A549 (cell line): ENCODE data around the gene GATA5. TPM values are rescaled to one million over a fixed set of nuclear protein-coding genes. Genes with fewer than 3 reads are reported as not detected.

Source experiments
- ATAC-seq, 2 experiments: fragments of 200-7000 bp in 1 of 2; fragments of >200 bp in 1 of 2; cut with Nextera tagmentation in 1 of 2; cut with Tn5 transposase in 1 of 2; 3 replicates each; pipeline versions ENCODE4 v1.8.0 to v1.9.1; 2018 to 2020; ENCODE audit warnings: mild to moderate bottlenecking in 1 of 2, moderate library complexity in 1 of 2
- CTCF ChIA-PET: fragments of 300-600 bp; sonication (Branson Sonifier 250); formaldehyde crosslinking; extraction: SDS; loops from one replicate; lab custom pipeline; 2021; ENCODE audit warnings: antibody characterized with exemption, inconsistent platforms; lab: Yijun Ruan, JAX
- POLR2A ChIA-PET: fragments of 350-600 bp; formaldehyde crosslinking; extraction: SDS; loops from one replicate; lab custom pipeline; 2021; ENCODE audit warnings: antibody characterized with exemption, inconsistent platforms; lab: Yijun Ruan, JAX
- DNase-seq, 2 experiments: peaks; one replicate each; pipeline versions ENCODE4 v3.0.0 to v3.0.0-alpha.2; 2011 to 2016; ENCODE audit warnings: low read depth in 1 of 2, low spot score in 1 of 2
- FAIRE-seq: peaks from 2 replicates; lab custom pipeline; 2011; peaks lifted over from hg19 to GRCh38; lab: Jason Lieb, UNC
- H3K27ac ChIP-seq, 2 experiments: fragments of >200 bp; sonication (Bioruptor Twin); formaldehyde crosslinking; 3 replicates each; pipeline ENCODE4 v1.5.1; 2016 to 2017
- H3K4me1 ChIP-seq: fragments of >200 bp; sonication (Bioruptor Twin); formaldehyde crosslinking; 3 replicates; pipeline ENCODE4 v1.6.1; 2016
- H3K4me2 ChIP-seq: fragments of >200 bp; sonication (Bioruptor Twin); formaldehyde crosslinking; 3 replicates; pipeline ENCODE4 v1.6.1; 2016
- H3K4me3 ChIP-seq: fragments of >200 bp; sonication (Bioruptor Twin); formaldehyde crosslinking; 3 replicates; pipeline ENCODE4 v1.5.1; 2016
- H3K9me3 ChIP-seq: fragments of >200 bp; sonication (Bioruptor Twin); formaldehyde crosslinking; 3 replicates; pipeline ENCODE4 v1.6.1; 2016
- BHLHE40 ChIP-seq: IDR thresholded peaks from 2 replicates; pipeline ENCODE4 v1.6.1; 2012; ENCODE audit warnings: low read depth, low read length, inconsistent platforms
- CBX8 ChIP-seq: fragments of 200-600 bp; sonication (generic); IDR thresholded peaks from 2 replicates; pipeline ENCODE4 v1.6.1; 2016
- CHD2 ChIP-seq: fragments of 150-350 bp; IDR thresholded peaks from 2 replicates; pipeline ENCODE4 v1.6.1; 2014; ENCODE audit warnings: low read length; ENCODE audit not compliant: partially characterized antibody
- CHD4 ChIP-seq: fragments of 200-600 bp; sonication (generic); IDR thresholded peaks from 2 replicates; pipeline ENCODE4 v1.6.1; 2016; ENCODE audit warnings: antibody characterized with exemption, mild to moderate bottlenecking, borderline replicate concordance
- EHF ChIP-seq: fragments of 250-450 bp; sonication (Bioruptor Pico); IDR thresholded peaks from 2 replicates; pipeline ENCODE4 v1.5.0; 2020; ENCODE audit warnings: mild to moderate bottlenecking
- FOSB ChIP-seq: fragments of 250-450 bp; sonication (Bioruptor Pico); IDR thresholded peaks from 2 replicates; pipeline ENCODE4 v1.5.0; 2020; ENCODE audit warnings: mild to moderate bottlenecking, moderate library complexity
- GATA3 ChIP-seq: IDR thresholded peaks from 2 replicates; pipeline ENCODE4 v1.6.1; 2012; ENCODE audit warnings: borderline replicate concordance
- HDAC2 ChIP-seq: fragments of 200-600 bp; sonication (generic); IDR thresholded peaks from 2 replicates; pipeline ENCODE4 v1.6.1; 2016
- HOXA7 ChIP-seq: fragments of 250-450 bp; sonication (Bioruptor Pico); IDR thresholded peaks from 2 replicates; pipeline ENCODE4 v1.5.0; 2020; ENCODE audit warnings: mild to moderate bottlenecking, moderate library complexity
- HOXB13 ChIP-seq: fragments of 250-450 bp; sonication (Bioruptor Pico); IDR thresholded peaks from 2 replicates; pipeline ENCODE4 v1.5.0; 2020; ENCODE audit warnings: low read depth, mild to moderate bottlenecking, moderate library complexity
- KDM1A ChIP-seq: fragments of 200-600 bp; sonication (generic); IDR thresholded peaks from 2 replicates; pipeline ENCODE4 v1.6.1; 2016; ENCODE audit warnings: low read depth, mild to moderate bottlenecking
- MAFK ChIP-seq: fragments of 450-650 bp; IDR thresholded peaks from 2 replicates; pipeline ENCODE4 v1.6.1; 2014; ENCODE audit not compliant: partially characterized antibody
- MAZ ChIP-seq: fragments of 150-350 bp; IDR thresholded peaks from 2 replicates; pipeline ENCODE4 v1.6.1; 2014; ENCODE audit warnings: antibody characterized with exemption, low read depth, low read length, borderline replicate concordance
- RCOR1 ChIP-seq: fragments of 150-350 bp; IDR thresholded peaks from 2 replicates; pipeline ENCODE4 v1.6.1; 2014; ENCODE audit warnings: antibody characterized with exemption, low read length, low read depth
- SMC3 ChIP-seq: fragments of >200 bp; sonication (Bioruptor Twin); formaldehyde crosslinking; IDR thresholded peaks from 3 replicates; pipeline ENCODE4 v1.6.1; 2018; ENCODE audit warnings: inconsistent platforms
- TFCP2L1 ChIP-seq: fragments of 250-450 bp; sonication (Bioruptor Pico); IDR thresholded peaks from 2 replicates; pipeline ENCODE4 v1.5.0; 2021; ENCODE audit warnings: mild to moderate bottlenecking
- ZC3H11A ChIP-seq: fragments of 450-650 bp; IDR thresholded peaks from 2 replicates; pipeline ENCODE4 v1.6.1; 2014; ENCODE audit warnings: antibody characterized with exemption, mild to moderate bottlenecking
- ZFP36 ChIP-seq: fragments of 450-650 bp; IDR thresholded peaks from 2 replicates; pipeline ENCODE4 v1.6.1; 2014; ENCODE audit warnings: borderline replicate concordance; ENCODE audit not compliant: partially characterized antibody
- ZSCAN20 ChIP-seq: fragments of 250-450 bp; sonication (Bioruptor Pico); IDR thresholded peaks from 2 replicates; pipeline ENCODE4 v1.8.0; 2022; ENCODE audit warnings: mild to moderate bottlenecking, moderate library complexity
- WGBS: methylation state at CpG from one replicate; pipeline ENCODE4 v1.1.6; 2017; ENCODE audit errors: missing lambda C conversion rate; 5-methylcytosine and 5-hydroxymethylcytosine counted together
- polyA plus RNA-seq, 4 experiments: library from polyadenylated mRNA; depleted of rRNA in 3 of 4; stranded (reverse); fragments of >200 nt; fragmentation: RNase III in 1 of 4; extraction: RNeasy Plus Mini Kit Qiagen cat#74134 plus additional on column Dnase treatment in 1 of 4; gene quantifications; 2 replicates in 3 of 4; 3 replicates in 1 of 4; pipeline ENCODE4 v1.2.3, GENCODE V29; 2011 to 2017
- TF ChIP-seq, protein P1 (sequence below): fragments of >200 bp; sonication (Bioruptor Twin); formaldehyde crosslinking; IDR thresholded peaks from 2 replicates; pipeline ENCODE4 v1.6.1; 2016
- TF ChIP-seq, protein P2 (sequence below): fragments of 450-650 bp; IDR thresholded peaks from 2 replicates; pipeline ENCODE4 v1.6.1; 2014; ENCODE audit warnings: antibody characterized with exemption
- TF ChIP-seq, protein P3 (sequence below): fragments of >200 bp; sonication (Bioruptor Twin); formaldehyde crosslinking; IDR thresholded peaks from 3 replicates; pipeline ENCODE4 v1.5.1; 2016
- TF ChIP-seq, protein P4 (sequence below): fragments of 150-350 bp; IDR thresholded peaks from 2 replicates; pipeline ENCODE4 v1.6.1; 2014; ENCODE audit warnings: low read depth, mild to moderate bottlenecking, low read length
- TF ChIP-seq, protein P5 (sequence below): IDR thresholded peaks from 2 replicates; pipeline ENCODE4 v1.6.1; 2012; ENCODE audit warnings: low read depth, borderline replicate concordance

Gene GATA5
- polyA plus RNA-seq, 2 of the 4 experiments (the other 2 are of a cell fraction): 0.21 to 0.72 TPM

DNA sequence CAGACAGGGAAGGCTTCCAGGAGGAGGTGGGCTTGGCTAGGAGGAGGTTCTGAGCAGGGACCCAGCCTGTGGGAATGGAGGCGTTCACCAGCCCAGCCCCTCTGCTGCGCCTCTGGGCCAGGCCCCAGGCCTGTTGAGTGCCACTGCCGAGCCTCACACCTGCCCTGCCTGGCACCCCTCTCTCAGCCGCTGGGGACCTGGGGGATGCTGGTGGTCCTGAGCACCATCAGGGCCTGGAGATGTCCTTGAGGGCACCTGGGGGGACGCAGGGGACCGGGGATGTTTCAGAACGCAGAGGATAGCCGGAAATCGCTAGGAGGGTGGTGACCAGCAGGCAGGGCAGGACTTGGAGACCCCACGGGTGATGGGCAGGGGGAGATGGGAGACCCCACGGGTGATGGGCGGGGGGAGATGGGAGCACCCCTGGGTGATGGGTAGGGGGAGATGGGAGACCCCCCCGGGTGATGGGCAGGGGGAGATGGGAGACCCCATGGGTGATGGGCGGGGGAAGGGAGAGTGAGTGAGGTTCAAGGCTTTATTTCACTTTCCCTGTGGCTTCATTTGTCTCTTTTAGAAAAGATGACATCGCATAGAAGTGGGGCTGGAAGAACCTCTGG lies 12.7 kb downstream of the GATA5 start:
- no peak overlapping the region for H3K4me2 ChIP-seq
- H3K9me3 ChIP-seq: no peaks in the 10 kb centered on the region
- no peaks in the 10 kb centered on the region for H3K4me1 ChIP-seq
- TF ChIP-seq HOXB13 (no peak), ZFP36 (no peak), CHD2 (no peak), ZSCAN20 (no peak), BHLHE40 (no peak), HDAC2 (no peak), ZC3H11A (no peak), CBX8 (no peak), EHF (CRISPR knock-in tag) (no peak), RCOR1 (no peak), CHD4 (no peak), KDM1A (no peak)
- TF ChIP-seq, protein P1, sequence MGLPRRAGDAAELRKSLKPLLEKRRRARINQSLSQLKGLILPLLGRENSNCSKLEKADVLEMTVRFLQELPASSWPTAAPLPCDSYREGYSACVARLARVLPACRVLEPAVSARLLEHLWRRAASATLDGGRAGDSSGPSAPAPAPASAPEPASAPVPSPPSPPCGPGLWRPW: no peak
- TF ChIP-seq, protein P2, sequence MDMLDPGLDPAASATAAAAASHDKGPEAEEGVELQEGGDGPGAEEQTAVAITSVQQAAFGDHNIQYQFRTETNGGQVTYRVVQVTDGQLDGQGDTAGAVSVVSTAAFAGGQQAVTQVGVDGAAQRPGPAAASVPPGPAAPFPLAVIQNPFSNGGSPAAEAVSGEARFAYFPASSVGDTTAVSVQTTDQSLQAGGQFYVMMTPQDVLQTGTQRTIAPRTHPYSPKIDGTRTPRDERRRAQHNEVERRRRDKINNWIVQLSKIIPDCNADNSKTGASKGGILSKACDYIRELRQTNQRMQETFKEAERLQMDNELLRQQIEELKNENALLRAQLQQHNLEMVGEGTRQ: no peak
- TF ChIP-seq, protein P3, sequence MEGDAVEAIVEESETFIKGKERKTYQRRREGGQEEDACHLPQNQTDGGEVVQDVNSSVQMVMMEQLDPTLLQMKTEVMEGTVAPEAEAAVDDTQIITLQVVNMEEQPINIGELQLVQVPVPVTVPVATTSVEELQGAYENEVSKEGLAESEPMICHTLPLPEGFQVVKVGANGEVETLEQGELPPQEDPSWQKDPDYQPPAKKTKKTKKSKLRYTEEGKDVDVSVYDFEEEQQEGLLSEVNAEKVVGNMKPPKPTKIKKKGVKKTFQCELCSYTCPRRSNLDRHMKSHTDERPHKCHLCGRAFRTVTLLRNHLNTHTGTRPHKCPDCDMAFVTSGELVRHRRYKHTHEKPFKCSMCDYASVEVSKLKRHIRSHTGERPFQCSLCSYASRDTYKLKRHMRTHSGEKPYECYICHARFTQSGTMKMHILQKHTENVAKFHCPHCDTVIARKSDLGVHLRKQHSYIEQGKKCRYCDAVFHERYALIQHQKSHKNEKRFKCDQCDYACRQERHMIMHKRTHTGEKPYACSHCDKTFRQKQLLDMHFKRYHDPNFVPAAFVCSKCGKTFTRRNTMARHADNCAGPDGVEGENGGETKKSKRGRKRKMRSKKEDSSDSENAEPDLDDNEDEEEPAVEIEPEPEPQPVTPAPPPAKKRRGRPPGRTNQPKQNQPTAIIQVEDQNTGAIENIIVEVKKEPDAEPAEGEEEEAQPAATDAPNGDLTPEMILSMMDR: no peak
- TF ChIP-seq, all 56 proteins: peak for 0
- H3K27ac ChIP-seq: no peak overlapping the region
- CTCF ChIA-PET: no interaction called here
- ATAC-seq: no peak
- DNase-seq: no peak
- 60% methylated on average over 8 of the region's 15 CpGs for WGBS
- POLR2A ChIA-PET: no interaction called here
- no peak for FAIRE-seq
- no peak overlapping the region for H3K4me3 ChIP-seq

DNA sequence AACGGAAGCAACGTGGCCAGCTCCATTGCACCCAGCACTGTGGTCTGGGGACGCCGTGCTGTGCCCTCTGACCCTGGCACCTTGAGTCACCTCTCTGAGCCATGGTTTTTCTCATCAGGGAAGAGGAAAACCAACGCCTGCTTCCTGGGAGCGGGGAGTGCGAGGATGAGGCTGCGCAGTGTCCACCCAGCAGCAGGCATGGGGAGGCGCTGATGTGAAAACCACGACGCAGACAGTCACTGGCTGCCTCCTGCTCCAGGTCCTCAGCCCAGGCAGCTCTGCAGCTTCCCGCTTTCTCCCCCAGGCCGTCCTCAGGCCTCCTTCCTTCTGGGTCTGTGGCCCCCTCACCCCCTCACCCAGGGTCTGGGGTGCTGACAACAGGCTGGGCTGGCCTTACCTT lies 14.0 kb downstream of the GATA5 start:
- CTCF ChIA-PET: no interaction called here

More for the DNA sequence above, 14.0 kb downstream of the GATA5 start:
- POLR2A ChIA-PET: no interaction called here
- no peaks in the 10 kb centered on the region for H3K4me1 ChIP-seq
- WGBS: 82% methylated on average over 12 of the region's 13 CpGs
- no peak for TF ChIP-seq MAZ
- no peak for TF ChIP-seq TFCP2L1 (CRISPR knock-in tag)
- no peak for TF ChIP-seq KDM1A
- no peak for TF ChIP-seq MAFK
- TF ChIP-seq, protein P4, sequence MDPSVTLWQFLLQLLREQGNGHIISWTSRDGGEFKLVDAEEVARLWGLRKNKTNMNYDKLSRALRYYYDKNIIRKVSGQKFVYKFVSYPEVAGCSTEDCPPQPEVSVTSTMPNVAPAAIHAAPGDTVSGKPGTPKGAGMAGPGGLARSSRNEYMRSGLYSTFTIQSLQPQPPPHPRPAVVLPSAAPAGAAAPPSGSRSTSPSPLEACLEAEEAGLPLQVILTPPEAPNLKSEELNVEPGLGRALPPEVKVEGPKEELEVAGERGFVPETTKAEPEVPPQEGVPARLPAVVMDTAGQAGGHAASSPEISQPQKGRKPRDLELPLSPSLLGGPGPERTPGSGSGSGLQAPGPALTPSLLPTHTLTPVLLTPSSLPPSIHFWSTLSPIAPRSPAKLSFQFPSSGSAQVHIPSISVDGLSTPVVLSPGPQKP: no peak
- TF ChIP-seq HOXA7 (CRISPR knock-in tag): no peak
- no peak for TF ChIP-seq FOSB (CRISPR knock-in tag)
- no peak for TF ChIP-seq SMC3
- TF ChIP-seq CHD4: no peak
- TF ChIP-seq, protein P5, sequence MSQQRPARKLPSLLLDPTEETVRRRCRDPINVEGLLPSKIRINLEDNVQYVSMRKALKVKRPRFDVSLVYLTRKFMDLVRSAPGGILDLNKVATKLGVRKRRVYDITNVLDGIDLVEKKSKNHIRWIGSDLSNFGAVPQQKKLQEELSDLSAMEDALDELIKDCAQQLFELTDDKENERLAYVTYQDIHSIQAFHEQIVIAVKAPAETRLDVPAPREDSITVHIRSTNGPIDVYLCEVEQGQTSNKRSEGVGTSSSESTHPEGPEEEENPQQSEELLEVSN: no peak
- TF ChIP-seq GATA3: no peak
- DNase-seq (no peak), FAIRE-seq (no peak), ATAC-seq (no peak)
- no peak overlapping the region for H3K4me2 ChIP-seq
- H3K4me3 ChIP-seq: no peak overlapping the region
- no peak overlapping the region for H3K27ac ChIP-seq
- no peaks in the 10 kb centered on the region for H3K9me3 ChIP-seq
